GM03348 (cell line): Measurements from ENCODE around the gene PRR13.

Experiments used
- DNase-seq: peaks from one replicate; pipeline ENCODE4 v3.0.0; 2012; ENCODE audit warnings: low spot score

PRR13 gene

GRCh38 chr12:53493610-53494391 lies 52.3 kb downstream of the PRR13 start:
- DNase-seq: no peak
